Adrenal gland (tissue), 12 donors: ENCODE results near the gene ZNF208. TPM values are rescaled to one million over a fixed set of nuclear protein-coding genes. Genes with fewer than 3 reads are reported as not detected.

ENCODE experiments used
- DNase-seq, 7 donors: peaks; one replicate each; pipeline ENCODE4 v3.0.0-alpha.2; 2019 to 2020
- H3K27ac ChIP-seq, 5 donors: fragments of 200-600 bp; sonication (generic) in 4 of 5; 1 replicate in 3 of 5; 2 replicates in 2 of 5; pipeline versions ENCODE4 v1.5.1 to v1.8.0; 2016 to 2020; ENCODE audit warnings: mild to moderate bottlenecking in 1 of 5
- H3K27me3 ChIP-seq: fragments of 200-600 bp; 2 replicates; pipeline ENCODE4 v1.8.0; 2021
- H3K36me3 ChIP-seq, 2 donors: fragments of 200-600 bp; replicated peaks in 1 of 2; 1 replicate in 1 of 2; 2 replicates in 1 of 2; pipeline versions ENCODE4 v1.5.1 to v1.8.0; 2018 to 2022
- H3K4me1 ChIP-seq, 2 donors: fragments of 200-600 bp; replicated peaks in 1 of 2; 1 replicate in 1 of 2; 2 replicates in 1 of 2; pipeline versions ENCODE4 v1.5.1 to v1.8.0; 2018 to 2021
- H3K4me3 ChIP-seq, 4 donors: fragments of 200-600 bp; sonication (generic) in 3 of 4; one replicate each; pipeline ENCODE4 v1.5.1; 2016 to 2018
- H3K9me3 ChIP-seq, 3 donors: fragments of 200-600 bp; sonication (generic) in 1 of 3; replicated peaks in 1 of 3; 1 replicate in 2 of 3; 2 replicates in 1 of 3; pipeline versions ENCODE4 v1.5.1 to v1.8.0; 2016 to 2021
- CTCF ChIP-seq, 6 experiments: fragments of 450-650 bp in 4 of 6; fragments of 200-600 bp in 2 of 6; sonication (generic) in 1 of 6; IDR thresholded peaks; 1 replicate in 5 of 6; 2 replicates in 1 of 6; pipeline versions ENCODE4 v1.5.1 to v1.8.0; 2016 to 2021; ENCODE audit warnings: antibody characterized with exemption in 6 of 6, mild to moderate bottlenecking in 2 of 6, moderate library complexity in 1 of 6
- POLR2A ChIP-seq, 2 donors: fragments of 450-650 bp; IDR thresholded peaks; one replicate each; pipeline ENCODE4 v1.6.1; 2017; ENCODE audit warnings: antibody characterized with exemption in 2 of 2, mild to moderate bottlenecking in 2 of 2, moderate library complexity in 1 of 2
- WGBS, 4 donors: extraction: QIAGEN DNeasy Blood & Tissue Kit in 2 of 4; methylation state at CpG; one replicate each; pipeline versions ENCODE4 v1.1.5 to v1.1.7; 2013 to 2017; 5-methylcytosine and 5-hydroxymethylcytosine counted together
- intact Hi-C, 2 donors: fragments of 100-400 bp; cut with DNase I; formaldehyde crosslinking; loops; one replicate each; pipeline versions ENCODE4 v1.14.1 to v1.15.0; 2022 to 2023
- polyA plus RNA-seq, 3 donors: library from polyadenylated mRNA; stranded (reverse); fragments of 200-250 nt in 2 of 3; fragments of 350-450 nt in 1 of 3; fragmentation: Illumina TruSeq in 1 of 3; extraction: RNeasy Lipid Tissue Mini Kit (QIAGEN cat#74804) in 1 of 3; gene quantifications; one replicate each; pipeline ENCODE4 v1.2.3, GENCODE V29; 2013 to 2014
- total RNA-seq, 9 donors: library from RNA; depleted of rRNA in 4 of 9; stranded (reverse); fragments of >200 nt in 4 of 9; fragments of 120-200 nt in 1 of 9; fragmentation: NEBNext Ultra II Directional in 1 of 9; extraction: Animal tissue kit (Norgen Biotek cat#: 25700) in 1 of 9; gene quantifications; one replicate each; pipeline versions ENCODE4 v1.1.0 to v1.2.4, GENCODE V29; 2013 to 2023
- donor health status: healthy with polysubstance abuse.
- donor health status: Bipolar disorder and iron deficiency.
- donor health status: DM: yes; HTN: yes; CAD: no.
- donor health status: DM: no; HTN: no; CAD: no.
- donor health status: DM: no; HTN: no; CAD: no.
- donor health status: DM: yes; HTN: yes; CAD: no.

Gene ZNF208
- total and polyA plus RNA-seq, 12 donors: 0.11 to 7.2 (median 1.3) TPM

- Histone ChIP-seq H3K9me3 (no peaks in the 10 kb centered on the region), H3K27ac (no peak overlapping the region), H3K4me1 (no peaks in the 10 kb centered on the region), H3K36me3 (no peaks in the 10 kb centered on the region), H3K4me3 (no peak overlapping the region), H3K27me3 (no peaks in the 10 kb centered on the region)
- intact Hi-C loops: no loop called here
- no peak for TF ChIP-seq POLR2A (IDR thresholded peaks at IDR 0.05)
- TF ChIP-seq CTCF (IDR thresholded peaks at IDR 0.05): no peak
- WGBS, 4 donors: 70 to 78% (median 72%) methylated on average over 10 of the region's 10 CpGs
- no peak for DNase-seq
Measured at GRCh38 chr19:21883516-21883915, 127.2 kb downstream of the ZNF208 start.

Other genes with a start within 250 kb of the ZNF208 start
- 10 to 100 TPM in 6 of 9 donors, 1 to 10 TPM in 3; 4.1 to 18.7 (median 12.3) TPM for gene ZNF100, start 243.4 kb downstream of the ZNF208 start, total RNA-seq
- gene ZNF100, start 243.4 kb downstream of the ZNF208 start, polyA plus RNA-seq: 1 to 10 TPM; 2.0 to 7.6 (median 4.9) TPM
- 10 to 100 TPM in 8 of 9 donors, 1 to 10 TPM in 1; 9.6 to 31.7 (median 18.3) TPM for gene ZNF43, start 174.8 kb downstream of the ZNF208 start, total RNA-seq
- 10 to 100 TPM in 1 of 3 donors, 1 to 10 TPM in 2; 4.6 to 19.5 (median 8.9) TPM for gene ZNF43, start 174.8 kb downstream of the ZNF208 start, polyA plus RNA-seq
- gene ZNF257, start 41.5 kb upstream of the ZNF208 start, total RNA-seq: 1 to 10 TPM in 3 of 9 donors, under 1 TPM in 5, not detected in 1; under 0.01 to 1.7 (median 0.85) TPM
- under 1 TPM; 0.10 to 0.29 (median 0.24) TPM for gene ZNF257, start 41.5 kb upstream of the ZNF208 start, polyA plus RNA-seq
- 1 to 10 TPM in 1 of 9 donors, under 1 TPM in 8; 0.27 to 1.3 (median 0.52) TPM for gene ZNF676, start 186.0 kb upstream of the ZNF208 start, total RNA-seq
- gene ZNF676, start 186.0 kb upstream of the ZNF208 start, polyA plus RNA-seq: under 1 TPM; 0.18 to 0.80 (median 0.71) TPM